ENCODE results near the gene ADGRG6.
"Not testable (repeated sequence)": the region's sequence is repeated elsewhere in the genome, so short reads cannot be mapped to it uniquely, and the experiment has no call there.

Gene ADGRG6

DNA sequence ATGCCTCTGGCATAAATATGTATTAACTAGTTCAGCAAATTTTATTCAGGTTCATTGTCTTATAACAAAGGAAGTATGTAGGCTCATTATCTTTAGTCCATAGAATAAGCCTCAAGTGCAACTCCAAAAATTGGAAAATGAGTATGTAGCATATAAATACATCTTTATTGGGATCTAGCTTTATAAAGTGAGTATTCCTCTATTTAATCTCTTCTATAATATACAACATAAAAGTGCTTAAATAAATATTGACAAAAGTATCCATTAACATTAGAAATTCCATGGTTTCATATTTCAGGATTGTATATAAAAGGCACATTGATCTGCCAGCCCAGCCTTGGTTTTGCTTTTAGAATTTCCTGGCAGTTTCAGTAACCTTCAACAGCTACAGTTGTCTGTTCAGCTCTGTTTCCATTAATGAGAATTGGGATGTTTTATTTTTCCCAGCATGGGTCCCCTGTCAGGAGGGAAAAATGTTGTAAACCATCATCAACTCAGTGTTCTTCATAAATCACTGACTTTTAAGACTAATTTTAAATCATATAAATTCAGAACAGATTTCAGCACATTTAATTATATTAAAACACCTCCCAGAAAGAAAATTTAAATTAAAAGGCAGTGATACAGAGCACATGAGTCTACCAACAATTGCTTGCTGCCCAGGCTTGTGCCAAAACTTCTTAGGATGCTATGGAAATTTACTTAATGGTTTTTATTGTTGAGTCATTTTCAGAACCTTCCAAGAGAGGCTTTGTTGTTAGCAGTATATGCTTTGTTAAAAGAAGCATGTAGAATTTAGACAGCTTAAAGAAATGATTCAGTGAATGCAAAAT lies 119.7 kb downstream of the ADGRG6 start:
- H3K4me3 ChIP-seq (ENCODE audit: low read depth, low read length), result no peak overlapping the region
- DNase-seq (ENCODE audit: low read depth), result no peak

DNA sequence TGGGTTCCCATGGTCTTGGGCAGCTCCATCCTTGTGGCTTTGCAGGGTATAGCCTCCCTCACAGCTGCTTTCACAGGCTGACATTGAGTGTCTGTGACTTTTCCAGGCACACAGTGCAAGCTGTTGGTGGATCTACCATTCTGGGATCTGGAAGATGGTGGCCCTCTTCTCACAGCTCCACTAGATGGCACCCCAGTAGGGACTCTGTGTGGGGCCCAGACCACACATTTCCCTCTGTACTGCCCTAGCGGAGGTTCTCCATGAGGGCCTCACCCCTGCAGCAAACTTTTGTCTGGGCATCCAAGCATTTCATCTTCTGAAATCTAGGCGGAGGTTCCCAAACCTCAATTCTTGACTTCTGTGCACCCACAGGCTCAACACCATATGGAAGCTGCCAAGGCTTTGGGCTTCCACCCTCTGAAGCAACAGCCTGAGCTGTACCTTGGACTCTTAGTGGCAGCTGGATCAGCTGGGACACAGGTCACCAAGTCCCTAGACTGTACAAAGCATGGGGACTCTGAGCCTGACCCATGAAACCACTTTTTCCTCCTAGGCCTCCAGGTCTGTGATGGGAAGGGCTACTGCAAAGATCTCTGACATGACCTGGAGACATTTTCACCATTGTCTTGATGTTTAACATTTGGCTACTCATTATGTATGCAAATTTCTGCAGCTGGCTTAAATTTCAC lies 124.8 kb downstream of the ADGRG6 start:
- not testable (repeated sequence) for H3K4me3 ChIP-seq (ENCODE audit: low read depth, low read length); DNase-seq (ENCODE audit: low read depth)

- H3K4me3 ChIP-seq (ENCODE audit: low read depth, low read length); DNase-seq (ENCODE audit: low read depth): not testable (repeated sequence)
Measured at GRCh38 chr6:142428468-142428867, 126.7 kb downstream of the ADGRG6 start.

GRCh38 chr6:142429195-142429594 lies 127.4 kb downstream of the ADGRG6 start:
- no peak overlapping the region for H3K4me3 ChIP-seq (ENCODE audit: low read depth, low read length)
- no peak for DNase-seq (ENCODE audit: low read depth)

DNA sequence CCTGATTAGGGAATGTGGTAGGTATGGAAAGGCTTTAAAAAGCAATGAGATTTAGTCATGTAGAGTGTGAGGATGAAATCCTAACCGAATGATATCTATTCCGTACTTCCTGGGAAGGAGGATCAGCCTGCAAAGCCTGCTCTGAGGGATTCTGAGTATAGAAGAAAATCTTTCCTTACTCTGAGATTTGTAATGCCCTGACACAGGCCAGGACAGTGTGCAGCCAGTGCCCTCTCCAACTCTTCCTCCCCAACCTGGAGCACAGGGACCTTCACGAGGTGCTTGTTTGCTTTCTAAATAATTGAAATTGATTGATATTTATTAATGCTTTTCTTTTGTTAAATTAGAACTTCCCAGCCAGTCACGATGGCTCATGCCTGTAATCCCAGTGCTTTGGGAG lies 131.6 kb downstream of the ADGRG6 start:
- DNase-seq (ENCODE audit: low read depth), result no peak
- no peak overlapping the region for H3K4me3 ChIP-seq (ENCODE audit: low read depth, low read length)

GRCh38 chr6:142438898-142439297 lies 137.1 kb downstream of the ADGRG6 start:
- no peak overlapping the region for H3K4me3 ChIP-seq (ENCODE audit: low read depth, low read length)
- DNase-seq (ENCODE audit: low read depth), result no peak

DNA sequence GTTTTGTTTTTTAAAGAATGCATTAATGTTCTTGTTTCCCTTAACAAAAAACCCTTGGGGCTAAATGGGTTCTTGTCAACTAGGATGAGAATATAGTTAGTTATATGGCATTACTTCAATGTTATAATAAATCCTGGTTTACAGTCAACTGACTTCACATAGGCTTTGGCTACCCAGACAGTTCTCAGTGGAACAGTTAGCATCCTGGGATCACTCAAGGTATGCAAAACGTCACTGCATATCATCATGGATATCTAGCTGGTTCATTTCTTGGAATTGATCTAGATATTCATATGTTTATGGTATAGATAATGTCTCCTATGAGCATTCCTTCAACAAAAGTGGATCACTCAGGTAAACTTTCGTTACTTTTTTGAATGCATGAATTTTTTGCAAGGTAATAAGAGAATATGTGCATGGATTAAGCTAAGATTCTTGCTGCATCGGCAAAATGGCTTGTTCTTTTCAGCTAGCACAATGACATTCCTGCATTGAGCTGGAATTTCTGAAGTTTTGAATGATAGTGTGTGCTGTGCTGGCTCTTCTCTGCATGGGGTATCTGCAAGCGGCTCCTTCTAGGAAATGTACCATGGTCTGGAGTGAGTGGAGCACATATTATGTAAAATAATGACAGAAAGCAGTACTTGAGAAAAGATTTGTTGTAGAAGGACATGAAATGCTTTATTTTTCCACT lies 138.9 kb downstream of the ADGRG6 start:
- no peak overlapping the region for H3K4me3 ChIP-seq (ENCODE audit: low read depth, low read length)
- no peak for DNase-seq (ENCODE audit: low read depth)

GRCh38 chr6:142441716-142442115 lies 139.9 kb downstream of the ADGRG6 start:
- no peak for DNase-seq (ENCODE audit: low read depth)
- H3K4me3 ChIP-seq (ENCODE audit: low read depth, low read length), result no peak overlapping the region

- no peak for DNase-seq (ENCODE audit: low read depth)
- no peak overlapping the region for H3K4me3 ChIP-seq (ENCODE audit: low read depth, low read length)
Measured at GRCh38 chr6:142443102-142443501, 141.3 kb downstream of the ADGRG6 start.

DNA sequence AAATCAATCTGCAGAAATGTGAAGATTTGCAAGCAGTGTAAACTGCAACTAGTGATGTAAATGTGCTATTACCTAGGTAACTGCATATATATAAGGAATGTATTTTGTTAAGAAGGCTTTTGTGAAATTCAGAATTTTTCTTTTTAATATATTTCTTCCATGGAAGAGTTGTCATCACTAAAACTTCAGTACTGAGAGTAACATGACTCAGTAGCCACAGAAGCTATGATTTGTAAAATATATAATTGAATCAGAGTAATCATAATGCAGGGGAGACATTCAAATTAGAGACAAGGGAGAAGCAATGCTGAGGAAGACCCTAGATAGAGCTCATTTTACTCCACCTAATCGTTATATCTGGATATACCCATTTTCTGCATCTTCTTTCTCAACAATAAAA lies 141.7 kb downstream of the ADGRG6 start:
- no peak overlapping the region for H3K4me3 ChIP-seq (ENCODE audit: low read depth, low read length)
- no peak for DNase-seq (ENCODE audit: low read depth)

- peak; percentile 47 for DNase-seq (ENCODE audit: low read depth)
- no peak overlapping the region for H3K4me3 ChIP-seq (ENCODE audit: low read depth, low read length)
Measured at GRCh38 chr6:142444376-142444775, 142.6 kb downstream of the ADGRG6 start.

DNA sequence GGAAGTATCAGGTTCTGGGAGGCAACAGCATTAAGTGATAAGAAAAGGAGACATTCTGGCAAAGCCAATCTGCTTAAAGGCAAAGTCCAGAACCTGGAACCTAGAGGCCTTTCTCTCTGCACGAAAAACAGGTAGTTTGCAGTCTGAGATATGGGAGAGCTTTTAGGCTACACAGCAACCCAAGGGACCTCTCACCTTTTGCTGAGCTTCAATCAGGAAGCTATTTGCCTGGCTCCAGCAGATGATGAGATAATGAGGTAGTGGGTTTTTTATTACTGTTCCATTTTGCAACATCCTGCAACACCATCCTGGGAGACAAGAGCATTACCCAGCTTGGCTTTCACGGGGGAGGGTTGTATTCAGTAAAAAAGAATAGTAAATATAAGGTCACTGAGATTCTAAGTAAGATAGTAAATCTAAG lies 143.1 kb downstream of the ADGRG6 start:
- DNase-seq (ENCODE audit: low read depth), result peak; percentile 33
- no peak overlapping the region for H3K4me3 ChIP-seq (ENCODE audit: low read depth, low read length)

GRCh38 chr6:142446168-142446567 lies 144.4 kb downstream of the ADGRG6 start:
- DNase-seq (ENCODE audit: low read depth), result no peak
- H3K4me3 ChIP-seq (ENCODE audit: low read depth, low read length), result no peak overlapping the region

GRCh38 chr6:142446576-142446975 lies 144.8 kb downstream of the ADGRG6 start:
- no peak for DNase-seq (ENCODE audit: low read depth)
- no peak overlapping the region for H3K4me3 ChIP-seq (ENCODE audit: low read depth, low read length)

DNA sequence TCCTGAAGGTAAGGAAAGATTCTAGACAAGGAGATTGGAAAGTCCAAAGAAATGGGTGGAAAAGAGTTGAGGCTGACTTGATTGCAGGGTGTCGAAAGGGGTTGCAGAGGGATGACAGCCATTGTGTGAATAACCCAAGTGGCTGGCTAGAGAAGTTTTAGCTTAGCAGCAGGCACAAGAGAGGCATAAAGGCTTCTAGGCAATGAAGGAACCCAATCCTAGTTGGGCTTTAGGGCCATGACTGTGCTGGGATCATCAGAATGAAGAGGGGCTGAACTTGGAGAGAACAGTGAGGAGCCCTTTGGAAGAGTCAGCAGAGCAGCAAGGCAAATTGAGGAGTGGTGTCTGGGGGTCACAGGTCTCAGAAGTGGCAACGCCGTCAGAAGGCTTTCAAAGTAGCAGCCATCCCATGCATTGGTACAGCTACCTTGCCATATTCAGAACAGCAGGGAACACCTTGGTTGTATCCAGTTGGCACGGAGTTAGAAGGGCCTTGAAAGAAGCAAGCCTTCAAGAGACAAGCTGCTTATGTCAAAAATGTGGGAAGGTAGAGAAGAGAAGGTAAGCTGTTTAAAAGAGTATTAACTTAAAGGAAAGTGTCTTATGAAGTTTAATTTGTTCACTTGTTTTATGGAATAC lies 146.4 kb downstream of the ADGRG6 start:
- no peak for DNase-seq (ENCODE audit: low read depth)
- no peak overlapping the region for H3K4me3 ChIP-seq (ENCODE audit: low read depth, low read length)

DNA sequence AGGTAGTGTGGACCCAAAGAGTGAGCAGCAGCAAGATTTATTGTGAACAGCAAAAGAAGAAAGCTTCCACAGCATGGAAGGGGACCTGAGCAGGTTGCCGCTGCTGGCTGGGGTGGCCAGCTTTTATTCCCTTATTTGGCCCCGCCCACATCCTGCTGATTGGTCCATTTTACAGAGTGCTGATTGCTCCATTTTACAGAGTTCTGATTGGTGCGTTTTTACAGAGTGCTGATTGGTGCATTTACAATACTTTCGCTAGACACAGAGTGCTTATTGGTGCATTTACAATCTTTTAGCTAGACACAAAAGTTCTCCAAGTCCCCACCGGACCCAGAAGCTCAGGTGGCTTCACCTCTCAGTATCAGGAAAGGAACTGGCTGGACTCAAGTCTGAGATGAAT lies 149.0 kb downstream of the ADGRG6 start:
- H3K4me3 ChIP-seq (ENCODE audit: low read depth, low read length); DNase-seq (ENCODE audit: low read depth): not testable (repeated sequence)

DNA sequence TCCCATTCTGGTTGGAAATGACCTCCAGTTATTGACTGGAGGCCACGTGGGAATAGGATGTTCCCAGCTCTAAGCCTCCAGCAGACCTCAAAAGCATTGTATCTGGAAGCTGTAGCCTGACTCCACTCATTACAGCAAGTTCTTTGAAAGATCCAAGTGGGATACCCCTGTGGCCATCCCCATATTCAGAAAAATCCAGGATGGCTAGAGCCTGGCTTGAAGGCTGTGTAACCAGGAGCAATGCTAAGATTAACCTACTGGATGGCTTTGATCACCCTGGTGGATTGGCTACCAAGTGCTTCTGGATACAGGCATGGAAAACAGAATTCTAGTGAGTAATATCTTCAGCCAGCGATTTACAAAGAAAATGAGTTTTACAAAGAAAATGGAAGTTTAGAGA lies 151.2 kb downstream of the ADGRG6 start:
- no peak for DNase-seq (ENCODE audit: low read depth)

DNA sequence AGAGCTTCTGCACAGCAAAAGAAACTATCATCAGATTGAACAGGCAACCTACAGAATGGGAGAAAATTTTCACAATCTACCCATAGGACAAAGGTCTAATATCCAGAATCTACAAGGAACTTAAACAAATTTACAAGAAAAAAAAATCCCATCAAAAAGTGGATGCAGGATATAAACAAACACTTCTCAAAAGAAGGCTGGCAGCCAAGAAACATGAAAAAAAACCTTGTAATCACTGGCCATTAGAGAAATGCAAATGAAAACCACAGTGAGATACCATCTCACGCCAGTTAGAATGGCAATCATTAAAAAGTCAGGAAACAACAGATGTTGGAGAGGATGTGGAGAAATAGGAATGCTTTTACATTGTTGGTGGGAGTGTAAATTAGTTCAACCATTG lies 152.4 kb downstream of the ADGRG6 start:
- not testable (repeated sequence) for DNase-seq (ENCODE audit: low read depth); H3K4me3 ChIP-seq (ENCODE audit: low read depth, low read length)

More for the DNA sequence above, 151.2 kb downstream of the ADGRG6 start:
- H3K4me3 ChIP-seq (ENCODE audit: low read depth, low read length), result no peak overlapping the region

DNA sequence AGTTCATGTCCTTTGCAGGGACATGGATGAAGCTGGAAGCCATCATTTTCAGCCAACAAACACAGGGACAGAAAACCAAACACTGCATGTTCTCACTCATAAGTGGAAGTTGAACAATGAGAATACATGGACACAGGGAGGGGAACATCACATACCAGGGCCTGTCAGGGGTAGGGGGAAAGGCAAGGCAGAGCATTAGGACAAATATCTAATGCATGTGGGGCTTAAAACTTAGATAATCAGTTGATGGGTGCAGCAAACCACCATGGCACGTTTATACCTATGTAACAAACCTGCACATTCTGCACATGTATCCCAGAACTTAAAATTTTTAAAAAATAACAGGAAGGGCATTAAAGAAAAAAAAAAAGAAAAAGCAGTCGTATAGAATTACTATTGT lies 153.0 kb downstream of the ADGRG6 start:
- not testable (repeated sequence) for DNase-seq (ENCODE audit: low read depth); H3K4me3 ChIP-seq (ENCODE audit: low read depth, low read length)
